GM13977 (cell line): ENCODE data around the gene E2F6.

Experiments used
- DNase-seq: peaks from one replicate; pipeline ENCODE4 v3.0.0; 2012; ENCODE audit warnings: low spot score
- in situ Hi-C: fragments of 300-500 bp; cut with MboI; formaldehyde crosslinking; loops from one replicate; pipeline ENCODE4 v1.12.0; 2022; ENCODE audit warnings: low sequenced_read_pairs, low pct_unique_long_range_greater_than_20kb, mixed read lengths, inconsistent platforms; ENCODE audit not compliant: unreplicated experiment
- TF ChIP-seq, protein P1 (sequence below): IDR thresholded peaks from 2 replicates; pipeline ENCODE4 v1.5.1; 2012; ENCODE audit warnings: mild to moderate bottlenecking, control low read depth; ENCODE audit not compliant: insufficient read depth; ENCODE audit errors: extremely low read depth, missing control alignments

Gene E2F6

GRCh38 chr2:11399438-11399762 lies 66.6 kb downstream of the E2F6 start:
- TF ChIP-seq, protein P1, sequence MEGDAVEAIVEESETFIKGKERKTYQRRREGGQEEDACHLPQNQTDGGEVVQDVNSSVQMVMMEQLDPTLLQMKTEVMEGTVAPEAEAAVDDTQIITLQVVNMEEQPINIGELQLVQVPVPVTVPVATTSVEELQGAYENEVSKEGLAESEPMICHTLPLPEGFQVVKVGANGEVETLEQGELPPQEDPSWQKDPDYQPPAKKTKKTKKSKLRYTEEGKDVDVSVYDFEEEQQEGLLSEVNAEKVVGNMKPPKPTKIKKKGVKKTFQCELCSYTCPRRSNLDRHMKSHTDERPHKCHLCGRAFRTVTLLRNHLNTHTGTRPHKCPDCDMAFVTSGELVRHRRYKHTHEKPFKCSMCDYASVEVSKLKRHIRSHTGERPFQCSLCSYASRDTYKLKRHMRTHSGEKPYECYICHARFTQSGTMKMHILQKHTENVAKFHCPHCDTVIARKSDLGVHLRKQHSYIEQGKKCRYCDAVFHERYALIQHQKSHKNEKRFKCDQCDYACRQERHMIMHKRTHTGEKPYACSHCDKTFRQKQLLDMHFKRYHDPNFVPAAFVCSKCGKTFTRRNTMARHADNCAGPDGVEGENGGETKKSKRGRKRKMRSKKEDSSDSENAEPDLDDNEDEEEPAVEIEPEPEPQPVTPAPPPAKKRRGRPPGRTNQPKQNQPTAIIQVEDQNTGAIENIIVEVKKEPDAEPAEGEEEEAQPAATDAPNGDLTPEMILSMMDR: no peak
- DNase-seq: no peak
- in situ Hi-C loops: no loop called here

- in situ Hi-C loops: no loop called here
- TF ChIP-seq, protein P1: no peak
- DNase-seq: no peak
Measured at GRCh38 chr2:11398750-11399437, 67.1 kb downstream of the E2F6 start.

DNA sequence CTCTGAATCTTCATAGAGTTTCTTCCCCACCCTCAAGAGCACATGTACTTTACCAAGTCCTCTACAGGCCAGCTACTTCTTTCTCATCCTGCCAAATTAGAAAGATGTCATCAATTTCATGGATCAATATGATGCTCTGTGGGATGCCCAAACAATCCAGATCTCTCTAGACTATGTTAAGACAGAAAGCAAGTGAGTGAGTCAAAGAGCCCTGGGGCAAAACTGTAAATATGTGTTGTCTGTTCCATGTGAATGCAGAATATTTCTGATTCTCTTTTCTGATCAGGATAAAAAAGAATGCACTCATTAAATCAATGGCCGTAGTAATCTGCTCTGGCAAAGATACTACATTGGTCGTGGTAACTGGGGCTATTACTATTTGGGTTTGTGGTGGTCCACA lies 68.4 kb downstream of the E2F6 start:
- in situ Hi-C loops: no loop called here
- TF ChIP-seq, protein P1: no peak
- DNase-seq: no peak

GRCh38 chr2:11396467-11397445 lies 69.2 kb downstream of the E2F6 start:
- in situ Hi-C loops: no loop called here
- DNase-seq: no peak
- TF ChIP-seq, protein P1: no peak

DNA sequence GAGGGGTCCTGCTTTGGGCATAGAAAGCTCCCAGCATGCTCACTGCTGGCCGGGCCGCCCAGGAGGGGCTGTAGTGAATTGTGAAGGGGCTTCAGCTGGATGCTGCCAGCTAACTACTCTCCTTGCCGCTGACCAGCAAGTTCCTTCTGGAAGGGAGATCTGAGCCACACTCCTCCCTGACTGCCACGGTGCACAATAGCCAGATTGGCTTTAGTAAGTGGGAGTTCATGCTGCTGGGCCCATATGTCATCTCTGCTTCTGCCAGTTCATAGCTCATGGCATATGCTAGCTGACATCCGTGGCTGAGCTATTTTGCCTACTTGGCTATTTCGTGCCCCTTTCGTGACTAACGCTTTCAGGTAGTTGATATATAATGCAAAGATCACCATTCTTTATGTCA lies 69.9 kb downstream of the E2F6 start:
- TF ChIP-seq, protein P1: no peak
- DNase-seq: no peak
- in situ Hi-C loops: no loop called here

DNA sequence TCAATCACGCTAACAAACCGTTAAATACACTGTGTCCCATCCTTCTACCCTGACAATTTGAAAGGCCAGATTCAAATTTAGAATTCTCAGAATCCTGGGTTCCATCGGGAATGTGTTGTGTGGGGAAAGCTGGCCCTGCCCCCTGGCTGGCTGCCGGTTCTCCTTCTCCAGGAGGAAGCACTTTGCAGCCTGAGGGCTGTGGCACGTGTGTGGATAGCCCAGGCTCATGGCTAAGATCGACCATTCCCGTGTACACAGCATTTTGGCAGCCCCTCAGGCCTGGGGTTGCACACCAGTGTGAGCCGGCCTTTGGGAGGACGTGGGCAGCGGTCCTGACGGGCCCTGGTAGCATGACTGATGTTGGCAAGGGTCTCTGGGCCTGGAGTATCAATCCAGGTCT lies 70.6 kb downstream of the E2F6 start:
- no peak for DNase-seq
- in situ Hi-C loops: no loop called here

More for the DNA sequence above, 70.6 kb downstream of the E2F6 start:
- TF ChIP-seq, protein P1: no peak
